Gastrocnemius medialis (tissue), 4 donors: ENCODE measurements around the gene KRT4. TPM values are rescaled to one million over a fixed set of nuclear protein-coding genes. Genes with fewer than 3 reads are reported as not detected.

Source experiments
- ATAC-seq, 2 donors: fragments of 150-250 bp; one replicate each; pipeline ENCODE4 v1.9.1; 2016
- DNase-seq, 2 donors: peaks; one replicate each; pipeline ENCODE4 v3.0.0-alpha.2; 2019
- H3K27ac ChIP-seq, 4 donors: fragments of 200-600 bp; sonication (generic); 1 replicate in 1 of 4; 2 replicates in 3 of 4; pipeline ENCODE4 v1.5.1; 2016 to 2018; ENCODE audit warnings: mild to moderate bottlenecking in 2 of 4, moderate library complexity in 1 of 4
- H3K27me3 ChIP-seq, 3 donors: fragments of 200-600 bp; sonication (generic) in 2 of 3; 1 replicate in 1 of 3; 2 replicates in 2 of 3; pipeline versions ENCODE4 v1.5.1 to v1.6.0; 2016 to 2019; ENCODE audit warnings: mild to moderate bottlenecking in 1 of 3, moderate library complexity in 1 of 3
- H3K36me3 ChIP-seq, 2 donors: fragments of 200-600 bp; sonication (generic) in 1 of 2; one replicate each; pipeline ENCODE4 v1.5.1; 2017 to 2018
- H3K4me1 ChIP-seq, 2 donors: fragments of 200-600 bp; sonication (generic) in 1 of 2; one replicate each; pipeline ENCODE4 v1.5.1; 2016 to 2017; ENCODE audit warnings: mild to moderate bottlenecking in 2 of 2
- H3K4me3 ChIP-seq, 4 donors: fragments of 200-600 bp; sonication (generic) in 3 of 4; 1 replicate in 1 of 4; 2 replicates in 3 of 4; pipeline ENCODE4 v1.5.1; 2016 to 2019; ENCODE audit warnings: mild to moderate bottlenecking in 2 of 4
- H3K9me3 ChIP-seq, 3 donors: fragments of 200-600 bp; sonication (generic) in 2 of 3; 1 replicate in 1 of 3; 2 replicates in 2 of 3; pipeline ENCODE4 v1.5.1; 2016 to 2019
- POLR2A ChIP-seq, 2 donors: fragments of 450-650 bp; IDR thresholded peaks; one replicate each; pipeline ENCODE4 v1.6.1; 2017; ENCODE audit warnings: antibody characterized with exemption in 2 of 2, mild to moderate bottlenecking in 2 of 2, moderate library complexity in 2 of 2
- in situ Hi-C, 4 donors: fragments of 200-750 bp; cut with MboI; loops; one replicate each; pipeline versions ENCODE4 v1.15.0 to v1.8.0; 2017; ENCODE audit warnings: low sequenced_read_pairs in 4 of 4
- intact Hi-C: fragments of 100-400 bp; cut with DNase I; formaldehyde crosslinking; loops from one replicate; pipeline ENCODE4 v1.15.1; 2023; ENCODE audit warnings: low total_unique reads
- total RNA-seq, 4 donors: library from RNA; depleted of rRNA; stranded (reverse); fragments of >200 nt; gene quantifications; one replicate each; pipeline versions ENCODE4 v1.1.0 to v1.2.3, GENCODE V29; 2016
- TF ChIP-seq, protein P1 (sequence below), 5 experiments: fragments of 450-650 bp in 3 of 5; fragments of 200-600 bp in 2 of 5; sonication (generic) in 2 of 5; IDR thresholded peaks in 4 of 5; conservative IDR thresholded peaks in 1 of 5; 1 replicate in 4 of 5; 2 replicates in 1 of 5; pipeline ENCODE4 v1.5.1; 2016 to 2019; ENCODE audit warnings: antibody characterized with exemption in 5 of 5, mild to moderate bottlenecking in 3 of 5, moderate library complexity in 3 of 5

Gene KRT4
- total RNA-seq, 4 donors from 2014 or later = not detected

DNA sequence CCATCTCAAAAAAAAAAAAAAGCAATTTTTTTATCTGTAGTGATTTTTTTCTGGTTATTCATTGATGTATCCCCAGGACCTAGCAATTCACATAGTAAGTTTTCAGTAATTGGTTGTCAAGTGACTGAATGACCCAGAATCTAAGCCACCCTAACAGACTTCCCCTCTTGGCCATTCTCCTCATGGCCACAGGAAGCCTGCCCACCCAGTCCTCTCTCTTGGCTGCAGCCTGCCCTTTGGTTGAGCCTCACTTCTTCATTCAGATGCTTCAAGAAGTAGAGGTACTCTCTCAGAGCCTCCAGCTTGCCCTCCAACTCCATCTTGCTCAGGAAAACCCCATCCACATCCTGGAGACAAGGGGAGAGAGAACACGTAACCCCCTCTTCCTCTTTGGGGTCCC, 32.0 kb upstream of the KRT4 start:
- no peak for ATAC-seq

DNA sequence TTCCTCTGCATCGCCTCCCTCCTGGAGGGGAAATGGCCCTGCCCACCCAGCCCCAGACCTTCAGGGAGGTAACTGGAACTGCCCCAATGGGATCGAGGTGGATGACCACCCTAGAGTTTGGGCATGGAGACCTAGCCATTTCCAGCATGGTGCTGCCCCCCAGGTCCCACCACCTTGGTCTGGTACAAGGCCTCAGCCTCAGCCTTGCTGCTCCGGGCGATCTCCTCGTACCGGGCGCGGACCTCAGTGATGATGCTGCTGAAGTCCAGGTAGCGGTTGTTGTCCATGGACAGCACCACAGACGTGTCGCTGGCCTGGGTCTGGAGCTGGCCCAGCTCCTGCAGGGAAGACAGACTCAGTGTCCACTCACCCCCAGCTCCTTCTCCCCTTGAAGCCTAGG, 30.5 kb upstream of the KRT4 start:
- Histone ChIP-seq H3K4me1 (no peaks in the 10 kb centered on the region), H3K27ac (no peak overlapping the region), H3K27me3 (no peaks in the 10 kb centered on the region), H3K4me3 (no peak overlapping the region), H3K36me3 (no peaks in the 10 kb centered on the region), H3K9me3 (no peaks in the 10 kb centered on the region)
- DNase-seq = no peak
- intact Hi-C loops = no loop called here
- no peak for TF ChIP-seq POLR2A (IDR thresholded peaks at IDR 0.05)
- TF ChIP-seq, protein P1, sequence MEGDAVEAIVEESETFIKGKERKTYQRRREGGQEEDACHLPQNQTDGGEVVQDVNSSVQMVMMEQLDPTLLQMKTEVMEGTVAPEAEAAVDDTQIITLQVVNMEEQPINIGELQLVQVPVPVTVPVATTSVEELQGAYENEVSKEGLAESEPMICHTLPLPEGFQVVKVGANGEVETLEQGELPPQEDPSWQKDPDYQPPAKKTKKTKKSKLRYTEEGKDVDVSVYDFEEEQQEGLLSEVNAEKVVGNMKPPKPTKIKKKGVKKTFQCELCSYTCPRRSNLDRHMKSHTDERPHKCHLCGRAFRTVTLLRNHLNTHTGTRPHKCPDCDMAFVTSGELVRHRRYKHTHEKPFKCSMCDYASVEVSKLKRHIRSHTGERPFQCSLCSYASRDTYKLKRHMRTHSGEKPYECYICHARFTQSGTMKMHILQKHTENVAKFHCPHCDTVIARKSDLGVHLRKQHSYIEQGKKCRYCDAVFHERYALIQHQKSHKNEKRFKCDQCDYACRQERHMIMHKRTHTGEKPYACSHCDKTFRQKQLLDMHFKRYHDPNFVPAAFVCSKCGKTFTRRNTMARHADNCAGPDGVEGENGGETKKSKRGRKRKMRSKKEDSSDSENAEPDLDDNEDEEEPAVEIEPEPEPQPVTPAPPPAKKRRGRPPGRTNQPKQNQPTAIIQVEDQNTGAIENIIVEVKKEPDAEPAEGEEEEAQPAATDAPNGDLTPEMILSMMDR (IDR thresholded peaks at IDR 0.05 in 4 of 5, conservative IDR thresholded peaks at IDR 0.05 in 1 of 5) = no peak
- no peak for ATAC-seq
- in situ Hi-C loops = no loop called here

More for the DNA sequence above, 32.0 kb upstream of the KRT4 start:
- H3K4me1 ChIP-seq = no peaks in the 10 kb centered on the region
- no peaks in the 10 kb centered on the region for H3K27me3 ChIP-seq
- intact Hi-C loops (no loop called here), in situ Hi-C loops (no loop called here)
- H3K4me3 ChIP-seq = no peak overlapping the region
- H3K27ac ChIP-seq = no peak overlapping the region
- DNase-seq = no peak
- TF ChIP-seq POLR2A (IDR thresholded peaks at IDR 0.05) = no peak
- TF ChIP-seq, protein P1 (IDR thresholded peaks at IDR 0.05 in 4 of 5, conservative IDR thresholded peaks at IDR 0.05 in 1 of 5) = no peak
- H3K36me3 ChIP-seq = no peaks in the 10 kb centered on the region
- no peaks in the 10 kb centered on the region for H3K9me3 ChIP-seq

DNA sequence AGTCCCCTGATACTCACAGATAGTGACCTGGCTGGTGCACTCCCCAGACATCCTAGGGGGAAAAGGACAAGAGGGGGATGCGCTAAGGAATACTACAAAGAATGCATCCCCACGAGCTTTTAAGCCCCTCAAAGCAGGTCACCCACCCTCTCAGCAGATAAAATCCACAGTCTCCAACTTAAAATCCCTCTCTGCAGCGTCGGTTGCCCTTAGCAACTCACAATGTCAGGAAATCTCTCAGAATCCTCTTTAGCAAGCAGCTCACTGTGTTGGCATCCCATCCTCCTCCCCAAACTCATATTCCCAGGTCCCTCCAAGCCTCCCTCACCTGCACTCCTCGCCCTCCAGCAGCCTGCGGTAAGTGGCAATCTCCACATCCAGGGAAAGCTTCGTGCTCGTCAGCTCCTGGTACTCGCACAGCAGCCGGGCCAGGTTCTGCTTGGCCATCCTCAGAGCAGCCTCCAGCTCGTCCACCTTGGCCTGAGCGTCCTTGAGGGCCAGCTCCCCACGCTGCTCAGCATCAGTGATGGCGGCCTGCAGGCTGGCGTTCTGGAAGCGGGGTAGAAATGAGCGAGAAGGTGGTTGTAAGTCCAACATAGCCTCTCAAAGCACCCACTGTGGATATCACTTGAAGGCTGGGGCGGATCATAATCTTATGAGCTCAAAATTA, 25.7 kb upstream of the KRT4 start:
- no peaks in the 10 kb centered on the region for H3K4me1 ChIP-seq
- no peaks in the 10 kb centered on the region for H3K9me3 ChIP-seq
- no peak overlapping the region for H3K4me3 ChIP-seq
- H3K27me3 ChIP-seq = peaks cover 0 to 2% (median 0%) of the 10 kb centered on the region in 3 donors
- ATAC-seq = no peak
- no peaks in the 10 kb centered on the region for H3K36me3 ChIP-seq
- TF ChIP-seq POLR2A (IDR thresholded peaks at IDR 0.05) = no peak
- TF ChIP-seq, protein P1 (IDR thresholded peaks at IDR 0.05 in 4 of 5, conservative IDR thresholded peaks at IDR 0.05 in 1 of 5) = no peak
- intact Hi-C loops = no loop called here
- no peak for DNase-seq
- in situ Hi-C loops = no loop called here
- H3K27ac ChIP-seq = no peak overlapping the region

DNA sequence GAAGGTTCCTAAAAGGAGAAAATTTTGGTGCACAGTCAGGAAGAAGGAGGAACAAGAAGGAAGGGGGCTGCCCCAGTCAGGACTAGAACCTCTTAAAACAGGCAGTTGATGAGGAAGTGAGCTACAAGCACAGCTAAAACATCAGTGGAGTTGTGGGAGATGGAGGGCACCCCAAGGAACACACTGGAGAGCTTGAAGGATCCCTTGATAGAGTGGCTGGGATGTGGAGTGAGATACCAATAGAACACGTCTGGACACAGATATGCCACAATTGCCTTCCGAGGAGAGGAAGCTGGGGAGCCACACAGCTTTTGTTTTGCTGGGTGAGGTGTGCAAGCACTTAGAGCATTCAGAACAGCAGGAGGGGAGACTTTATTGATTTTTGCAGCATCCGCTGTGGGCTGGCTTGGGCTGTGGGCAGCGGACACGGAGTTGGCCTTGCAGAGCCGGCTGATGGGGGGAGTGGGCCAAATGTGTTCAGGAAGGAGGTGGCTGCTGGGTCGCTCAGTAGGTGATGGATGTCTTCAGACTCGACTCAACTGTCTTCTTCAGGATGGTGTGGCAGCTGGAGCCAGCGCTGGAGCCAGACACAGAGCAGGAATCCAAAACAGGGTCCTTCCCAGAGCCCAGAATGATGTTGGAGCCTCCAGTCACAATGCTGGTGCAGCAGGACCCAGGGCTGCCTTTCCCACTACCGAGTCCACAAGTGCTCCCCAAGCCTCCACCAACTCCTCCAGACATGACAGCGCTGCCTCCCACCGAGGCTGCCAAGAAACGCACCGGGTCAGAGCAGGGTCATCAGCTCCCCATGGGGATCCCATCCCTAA, 24.9 kb upstream of the KRT4 start:
- no peaks in the 10 kb centered on the region for H3K36me3 ChIP-seq
- no peak overlapping the region for H3K27ac ChIP-seq
- DNase-seq = no peak
- ATAC-seq = no peak
- peaks cover 0 to 2% (median 0%) of the 10 kb centered on the region in 3 donors for H3K27me3 ChIP-seq
- intact Hi-C loops = no loop called here
- no peaks in the 10 kb centered on the region for H3K9me3 ChIP-seq
- no peak overlapping the region for H3K4me3 ChIP-seq
- in situ Hi-C loops = no loop called here
- no peak for TF ChIP-seq POLR2A (IDR thresholded peaks at IDR 0.05)
- no peaks in the 10 kb centered on the region for H3K4me1 ChIP-seq
